Islet precursor cell (in vitro differentiated cells): ENCODE results near the gene STAB2.
A peak's percentile ranks its signal among the peaks of the same experiment; 100 is the strongest.

Experiments used
- DNase-seq: peaks from one replicate; pipeline ENCODE4 v3.0.0-alpha.2; 2018

Gene STAB2

DNA sequence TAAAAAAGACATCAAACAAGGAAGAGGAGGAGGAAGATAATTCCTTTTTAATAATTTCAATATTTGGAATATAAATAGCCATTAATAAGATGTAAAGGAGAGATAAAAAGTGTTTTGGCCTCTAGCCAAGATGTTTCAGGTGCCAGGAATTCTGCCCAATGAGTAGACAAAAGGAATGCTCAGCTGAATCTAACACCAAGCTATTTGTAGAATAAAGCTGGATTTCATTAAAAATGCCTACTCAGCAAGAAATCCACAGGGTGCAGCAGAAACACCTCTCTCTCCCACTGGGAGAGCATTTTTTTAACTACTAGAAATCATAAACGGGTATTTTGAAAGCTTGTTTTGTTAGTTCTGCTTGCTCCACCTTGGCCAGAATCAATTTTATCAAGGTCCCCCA lies 4.1 kb upstream of the STAB2 start:
- no peak for DNase-seq

DNA sequence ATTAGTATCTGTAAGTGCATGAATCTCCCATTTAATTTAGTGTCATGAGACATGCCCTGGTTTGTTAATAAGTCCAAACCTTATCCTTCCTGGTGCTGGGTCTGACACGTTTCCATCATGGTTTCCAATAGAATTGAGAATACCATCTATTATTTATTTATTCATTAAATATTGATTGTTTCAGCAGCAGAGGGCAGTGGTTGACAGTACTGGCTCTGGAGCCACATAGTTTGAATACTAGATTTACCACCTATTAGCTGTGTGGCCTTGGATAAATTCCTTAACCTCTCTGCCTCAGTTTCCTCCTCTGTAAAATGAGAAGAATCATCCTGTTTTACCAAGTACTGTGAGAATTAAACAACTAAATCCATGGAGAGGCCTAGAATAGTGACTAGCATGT lies 941 bp upstream of the STAB2 start:
- no peak for DNase-seq

DNA sequence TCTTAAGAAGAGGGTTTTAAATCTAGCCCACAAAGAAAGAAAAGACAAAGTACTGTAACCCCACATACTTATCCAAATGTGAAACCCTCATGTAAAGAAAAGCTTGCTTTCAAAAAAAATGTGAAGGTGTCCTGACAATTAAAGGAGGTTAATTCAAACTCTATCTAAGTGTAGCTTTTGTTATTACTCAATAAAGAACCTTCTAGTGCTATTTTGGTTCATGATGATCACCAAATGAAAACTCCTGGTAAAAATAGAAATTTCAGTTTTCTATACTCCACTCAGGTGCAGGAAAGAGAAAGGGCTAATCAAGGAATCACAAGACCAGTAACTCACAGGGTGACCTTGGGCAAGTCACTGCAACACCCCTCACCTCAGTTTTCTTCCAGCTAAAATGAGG lies 1.6 kb downstream of the STAB2 start:
- no peak for DNase-seq

DNA sequence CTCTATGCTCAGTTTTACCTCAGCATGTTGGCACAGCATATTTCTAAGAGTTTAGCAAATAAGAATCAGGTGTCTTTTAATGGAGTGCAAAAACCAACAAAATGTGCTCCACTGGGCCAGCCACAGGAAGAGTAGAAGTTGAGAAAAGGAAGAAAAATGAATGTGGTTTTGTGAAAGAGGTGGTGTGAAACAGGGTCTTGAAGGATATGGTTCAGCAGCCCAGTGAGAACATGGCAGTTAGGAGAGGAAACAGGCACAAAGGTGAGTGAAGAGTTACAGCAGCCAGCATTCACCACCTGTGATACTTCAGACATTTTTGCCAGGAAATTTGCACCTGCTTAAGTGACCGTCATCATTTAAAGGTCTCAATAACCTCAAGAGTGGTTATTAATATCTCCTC lies 2.4 kb downstream of the STAB2 start:
- no peak for DNase-seq

DNA sequence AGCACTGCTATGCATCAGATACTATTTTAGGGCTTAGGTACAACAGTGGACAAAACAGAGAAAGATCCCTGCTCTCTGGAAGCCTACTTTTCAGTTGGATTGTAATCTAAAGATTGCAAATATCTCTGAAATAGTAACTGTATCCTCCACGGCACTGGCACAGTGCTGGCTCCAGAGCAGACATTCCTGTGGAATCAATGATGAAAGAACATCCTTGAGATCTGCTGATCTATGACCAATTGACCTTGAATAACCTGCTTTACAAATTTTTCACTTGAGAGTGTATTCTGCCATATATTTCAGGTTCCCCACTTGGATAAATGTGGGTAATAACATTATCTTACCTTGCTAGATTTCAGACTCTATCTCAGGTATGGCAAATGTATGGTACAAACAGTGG lies 3.2 kb downstream of the STAB2 start:
- no peak for DNase-seq

DNA sequence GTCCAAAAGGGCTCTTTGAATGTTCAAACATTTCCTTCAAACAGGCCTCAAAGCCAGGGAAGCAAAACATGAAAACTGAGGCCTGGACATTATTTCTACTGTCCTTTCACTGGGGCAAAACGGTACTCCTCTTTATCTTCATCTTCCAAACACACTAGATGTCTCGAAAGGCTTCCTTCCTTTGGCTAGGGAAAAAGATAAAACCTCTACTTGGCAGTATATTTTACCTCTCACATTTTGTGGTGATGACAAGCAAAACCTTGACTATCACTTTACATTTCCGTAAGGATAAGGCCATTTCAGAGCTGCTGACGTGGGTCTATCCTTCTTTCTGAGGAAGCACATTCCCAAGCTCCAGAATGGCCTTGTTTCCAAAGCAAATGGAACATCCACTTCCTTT lies 9.9 kb downstream of the STAB2 start:
- no peak for DNase-seq

DNA sequence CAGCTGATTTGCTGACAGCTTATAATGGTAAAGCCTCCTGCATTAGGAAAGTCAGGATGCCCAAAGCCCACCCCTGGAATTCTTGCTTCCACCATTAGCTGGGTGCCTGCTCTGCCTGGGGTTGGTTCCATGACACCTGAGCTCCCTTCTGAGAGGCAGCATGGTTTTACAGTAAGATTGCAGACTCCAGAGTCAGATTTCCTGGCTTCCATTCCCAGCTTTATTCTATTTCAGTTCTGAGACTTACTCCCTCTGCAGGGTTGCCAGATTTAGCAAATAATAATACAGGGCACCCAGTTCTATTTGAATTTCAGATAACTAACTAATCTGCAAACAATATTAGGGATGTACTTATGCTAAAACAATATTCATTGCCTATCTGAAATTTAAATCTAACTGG lies 12.2 kb downstream of the STAB2 start:
- no peak for DNase-seq

DNA sequence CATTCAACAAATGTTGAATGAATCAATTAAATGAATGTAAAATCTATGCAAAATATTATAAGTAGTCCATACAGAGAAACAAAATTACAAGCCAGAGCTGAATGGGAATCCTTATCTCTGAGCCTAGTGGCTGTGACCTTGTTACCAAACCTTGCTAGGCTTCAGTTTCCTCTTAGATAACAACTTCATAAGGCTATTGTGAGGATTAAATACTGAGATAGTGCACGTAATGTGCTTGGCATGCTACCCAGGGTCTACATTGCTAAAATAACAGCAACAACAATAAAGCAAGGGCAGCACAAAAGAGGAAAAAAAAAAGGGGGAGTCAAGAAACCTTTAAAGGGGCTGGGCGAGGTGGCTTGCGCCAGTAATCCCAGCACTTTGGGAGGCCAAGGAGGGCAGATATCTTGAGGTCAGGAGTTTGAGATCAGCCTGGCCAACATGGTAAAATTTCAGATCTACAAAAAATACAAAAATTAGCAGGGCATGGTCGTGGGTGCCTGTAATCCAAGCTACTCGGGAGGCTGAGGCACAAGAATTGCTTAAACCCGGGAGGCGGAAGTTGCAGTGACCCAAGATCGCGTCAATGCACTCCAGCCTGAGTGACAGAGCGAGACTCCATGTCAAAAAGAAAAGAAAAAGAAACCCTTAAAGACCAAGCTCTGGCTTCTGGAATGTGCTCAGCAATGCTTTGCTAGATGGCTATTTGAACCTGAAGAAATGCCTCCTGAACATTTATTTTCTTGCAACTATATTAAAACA lies 14.1 kb downstream of the STAB2 start:
- DNase-seq: no peak

DNA sequence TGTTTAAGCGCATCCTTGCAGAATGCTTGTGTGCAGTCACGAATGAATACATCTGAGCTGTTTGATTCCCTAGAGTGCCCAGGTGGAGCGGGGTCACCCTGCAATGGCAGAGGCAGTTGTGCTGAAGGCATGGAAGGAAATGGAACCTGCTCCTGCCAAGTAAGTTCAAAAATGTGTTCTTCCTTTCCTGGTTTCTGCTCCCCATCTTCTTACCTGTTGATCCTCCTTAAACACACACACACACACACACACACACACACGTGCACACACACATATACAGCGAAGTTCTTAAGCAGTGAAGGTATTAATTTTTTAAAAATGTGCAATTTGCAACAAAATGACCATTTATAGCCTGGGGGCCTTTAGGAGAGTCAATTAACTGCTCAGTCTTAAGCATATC lies 33.3 kb downstream of the STAB2 start:
- peak; percentile 51 for DNase-seq

DNA sequence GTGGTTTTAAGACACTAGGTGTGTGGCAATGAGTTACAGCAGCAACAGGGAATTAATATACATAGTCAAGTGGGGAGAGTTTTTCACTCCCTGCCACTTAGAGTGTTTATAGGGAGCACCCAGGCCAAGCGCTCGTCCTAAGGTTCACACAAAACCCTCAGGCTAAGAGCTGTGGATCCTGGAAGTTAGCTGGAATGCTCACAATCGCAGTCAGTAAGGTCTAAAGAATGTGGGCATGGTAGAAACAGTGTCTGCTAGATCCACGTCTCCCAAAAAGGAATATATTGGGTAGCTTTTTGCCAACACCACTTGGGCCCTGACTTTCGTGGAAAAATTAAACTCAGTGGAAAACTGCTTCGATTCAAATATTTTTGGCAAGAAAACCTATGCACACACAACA lies 36.6 kb downstream of the STAB2 start:
- DNase-seq: peak; percentile 81

DNA sequence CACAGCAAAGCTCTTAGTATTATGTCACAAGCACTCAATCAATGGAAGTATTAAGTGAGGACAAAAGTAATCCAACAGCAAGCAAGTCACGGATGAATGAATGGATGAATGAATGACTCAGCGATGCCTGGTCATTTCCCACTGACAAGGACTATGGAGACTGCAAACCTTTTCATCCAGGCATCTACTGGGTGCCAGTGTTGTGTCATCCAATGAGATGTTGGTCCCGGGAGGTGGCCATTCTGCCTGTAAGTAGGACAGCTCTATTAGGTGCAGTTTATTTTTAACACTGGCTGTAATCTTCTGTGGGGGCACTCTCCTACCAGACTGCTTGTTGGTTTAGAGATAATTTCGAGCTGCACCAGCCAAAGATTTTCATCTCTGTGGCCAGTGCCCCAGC lies 39.4 kb downstream of the STAB2 start:
- peak; percentile 74 for DNase-seq

DNA sequence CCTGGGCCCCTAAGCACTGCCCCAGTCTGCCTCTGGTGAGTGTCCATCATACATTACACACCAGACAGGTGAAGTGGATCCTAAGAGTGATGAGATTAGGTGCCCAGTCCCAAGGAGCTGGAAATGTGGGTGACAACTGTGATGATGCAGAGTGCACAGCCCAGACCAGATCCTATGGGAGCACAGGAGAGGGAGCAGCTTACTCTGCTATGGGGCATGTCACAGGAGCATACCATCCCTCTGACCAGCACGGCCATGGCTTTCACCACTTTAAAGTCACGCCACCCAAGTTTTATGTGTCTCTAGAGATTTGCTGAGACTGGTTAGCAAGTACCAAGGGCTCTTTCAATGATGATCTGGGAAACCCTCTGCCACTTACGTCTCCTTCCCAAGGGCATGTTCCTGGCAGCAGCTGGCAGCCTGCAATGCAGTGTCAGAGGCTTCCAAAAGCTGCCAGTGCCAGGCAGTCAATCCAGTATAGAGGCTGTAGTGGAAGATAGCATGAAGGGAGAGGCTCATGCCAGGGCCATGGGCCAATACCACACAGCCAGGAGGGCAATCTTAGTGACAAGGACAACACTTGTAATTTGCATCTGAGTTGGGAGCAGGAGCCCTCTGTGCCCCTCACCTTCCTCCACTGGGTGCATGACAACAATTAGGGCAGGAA lies 40.2 kb downstream of the STAB2 start:
- peak; percentile 43 for DNase-seq

DNA sequence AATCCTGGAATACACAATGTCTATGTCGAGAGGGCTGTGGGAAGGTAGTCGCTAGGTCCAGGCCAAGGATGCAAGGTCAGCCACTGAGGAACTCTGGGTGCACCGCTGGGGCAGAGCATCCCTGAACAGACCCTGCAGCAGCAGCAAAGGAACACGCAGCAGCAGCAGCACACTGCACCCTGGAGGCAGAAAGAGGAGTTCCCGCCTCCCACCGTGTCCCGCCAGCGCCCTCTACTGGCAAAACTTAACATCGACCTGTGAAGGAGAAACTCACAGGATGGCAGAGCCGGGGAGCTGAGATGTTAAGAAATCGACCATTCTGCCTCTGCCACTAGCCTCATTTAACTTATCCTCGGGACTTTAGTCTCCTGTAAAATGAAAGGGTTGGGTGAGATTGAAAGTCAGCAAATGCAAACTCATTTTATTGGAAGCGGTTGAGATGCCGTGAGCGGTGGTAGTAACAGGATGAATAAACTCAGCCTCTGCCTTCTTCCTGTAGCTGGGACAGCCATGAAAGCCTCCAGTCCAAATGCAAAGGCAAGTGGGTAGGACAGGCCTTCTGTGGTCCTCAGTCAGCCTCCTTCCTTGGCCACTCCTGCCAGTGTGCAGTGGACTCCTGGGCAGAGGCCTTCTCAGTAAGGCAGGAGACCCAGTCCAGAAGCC lies 45.6 kb downstream of the STAB2 start:
- DNase-seq: peak; percentile 95

DNA sequence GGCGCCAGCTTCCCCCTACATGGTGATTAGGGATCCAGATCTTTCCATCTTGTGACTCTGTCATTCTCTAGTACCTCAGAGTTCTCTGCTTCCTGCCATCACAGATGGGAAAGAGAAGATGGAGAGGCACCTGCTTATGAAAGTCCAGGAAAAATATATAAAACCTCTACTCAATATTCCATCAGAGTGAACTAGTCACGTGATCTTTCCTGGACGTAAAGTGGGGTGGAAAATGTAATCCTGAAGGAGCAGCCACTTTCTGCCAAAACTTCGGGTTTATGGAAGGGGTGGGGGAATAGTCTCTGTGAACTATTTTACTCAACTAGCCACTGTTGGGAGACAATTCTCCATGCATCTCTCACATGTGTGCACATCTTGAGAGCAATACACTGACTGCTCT lies 47.7 kb downstream of the STAB2 start:
- peak; percentile 14 for DNase-seq

DNA sequence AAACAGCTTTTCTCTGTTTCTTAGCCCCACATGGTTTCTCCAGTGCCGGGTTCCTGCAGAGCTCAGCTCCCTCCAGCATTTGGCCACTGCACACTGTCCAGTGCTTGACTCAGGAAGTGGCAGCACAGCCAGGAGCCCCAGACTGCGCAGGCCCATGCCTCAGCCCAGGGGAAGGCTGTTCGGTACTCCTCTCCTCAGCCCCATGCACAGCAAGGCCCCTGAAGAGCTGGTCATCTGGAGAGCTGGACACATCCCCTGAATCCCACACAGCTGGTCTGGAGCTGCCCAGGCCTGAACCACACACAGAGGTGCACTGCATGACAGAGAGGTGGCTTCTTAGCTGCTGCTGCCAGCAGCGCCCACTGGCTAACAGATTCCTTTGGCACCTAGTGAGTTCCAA lies 48.3 kb downstream of the STAB2 start:
- no peak for DNase-seq

DNA sequence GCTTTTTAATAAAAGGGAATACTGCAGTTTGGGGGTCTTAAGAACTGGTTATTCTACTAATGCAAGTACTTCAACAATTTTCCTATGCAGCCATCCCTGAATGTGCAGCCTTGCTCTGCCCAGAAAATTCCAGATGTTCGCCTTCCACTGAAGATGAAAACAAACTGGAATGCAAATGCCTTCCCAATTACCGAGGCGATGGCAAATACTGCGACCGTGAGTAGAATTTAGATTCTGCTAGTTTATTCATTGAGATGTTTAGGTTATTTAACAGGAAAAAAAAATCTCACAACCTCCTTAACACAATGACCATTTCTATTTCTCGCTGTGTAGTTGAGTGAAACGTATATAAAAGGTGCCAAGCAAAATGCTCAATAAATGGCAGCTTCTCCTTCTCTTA lies 49.9 kb downstream of the STAB2 start:
- no peak for DNase-seq

DNA sequence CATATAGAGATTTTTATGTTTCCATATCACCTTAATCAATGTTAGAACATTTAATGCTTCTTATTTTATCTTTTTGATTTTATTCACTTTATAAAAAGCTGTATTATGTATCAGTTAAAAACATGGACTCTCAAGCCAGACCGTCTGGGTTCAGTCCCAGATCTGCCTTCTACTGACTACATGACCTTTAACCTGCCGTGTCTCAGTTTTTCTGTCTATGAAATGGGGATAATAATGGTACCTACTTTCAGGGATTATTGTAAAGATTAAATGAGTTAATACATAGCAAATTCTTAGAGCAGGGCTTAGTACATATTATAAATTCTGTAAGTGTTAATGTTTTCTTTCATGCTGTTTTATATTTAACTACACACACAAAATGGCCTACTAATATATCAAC lies 50.4 kb downstream of the STAB2 start:
- DNase-seq: no peak

DNA sequence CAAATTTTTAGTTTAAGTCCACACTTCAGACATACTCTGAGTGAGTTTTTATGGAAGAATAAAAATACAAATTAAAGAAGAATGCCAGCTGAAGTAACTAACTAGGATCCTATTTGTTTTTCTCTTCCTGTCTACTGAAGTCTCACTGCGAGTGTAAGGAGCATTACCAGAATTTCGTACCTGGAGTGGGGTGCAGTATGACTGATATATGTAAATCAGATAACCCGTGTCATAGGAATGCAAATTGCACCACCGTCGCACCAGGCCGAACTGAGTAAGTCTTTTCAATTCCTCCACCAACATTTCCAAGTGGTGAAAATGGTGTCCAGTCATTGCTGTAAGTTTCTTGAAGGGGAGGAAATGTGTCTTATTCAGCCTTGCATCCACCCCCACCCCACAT lies 52.9 kb downstream of the STAB2 start:
- no peak for DNase-seq

DNA sequence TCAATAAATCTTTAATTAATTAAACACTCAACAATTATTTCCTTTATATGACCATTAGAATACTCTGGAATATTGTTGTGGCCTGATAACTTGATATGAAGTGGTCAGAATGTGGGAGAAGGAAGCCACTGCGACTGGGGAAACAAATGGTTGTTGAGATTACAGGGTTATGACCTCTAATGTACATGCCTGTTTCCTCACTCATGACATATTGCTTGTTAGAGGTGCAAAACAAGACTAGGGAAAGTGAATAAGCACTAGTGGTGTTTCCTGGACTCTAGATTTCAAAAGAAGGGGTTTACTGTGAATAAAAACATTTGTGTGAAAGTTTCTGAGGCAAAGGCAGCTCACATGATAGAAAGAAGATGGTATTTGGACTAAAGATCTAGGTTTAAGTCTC lies 53.3 kb downstream of the STAB2 start:
- no peak for DNase-seq

DNA sequence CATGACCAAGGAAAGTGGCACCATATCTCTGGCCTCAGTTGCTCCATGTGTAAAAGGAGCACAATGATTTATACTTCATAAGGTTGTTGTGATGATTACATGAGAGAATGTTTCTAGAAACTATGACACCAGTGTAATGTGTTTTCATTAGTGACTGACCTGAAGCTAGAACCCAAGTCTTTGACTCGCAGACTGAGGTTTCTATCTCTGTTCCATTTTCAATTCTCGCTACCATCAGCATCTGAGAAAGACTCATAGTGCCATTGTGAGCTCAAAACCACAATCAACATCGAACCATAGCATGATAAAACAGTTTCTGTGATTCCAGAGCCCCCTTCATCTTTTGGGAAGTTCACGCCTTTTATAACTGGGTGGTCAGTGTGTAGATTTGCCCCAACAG lies 53.8 kb downstream of the STAB2 start:
- DNase-seq: no peak

DNA sequence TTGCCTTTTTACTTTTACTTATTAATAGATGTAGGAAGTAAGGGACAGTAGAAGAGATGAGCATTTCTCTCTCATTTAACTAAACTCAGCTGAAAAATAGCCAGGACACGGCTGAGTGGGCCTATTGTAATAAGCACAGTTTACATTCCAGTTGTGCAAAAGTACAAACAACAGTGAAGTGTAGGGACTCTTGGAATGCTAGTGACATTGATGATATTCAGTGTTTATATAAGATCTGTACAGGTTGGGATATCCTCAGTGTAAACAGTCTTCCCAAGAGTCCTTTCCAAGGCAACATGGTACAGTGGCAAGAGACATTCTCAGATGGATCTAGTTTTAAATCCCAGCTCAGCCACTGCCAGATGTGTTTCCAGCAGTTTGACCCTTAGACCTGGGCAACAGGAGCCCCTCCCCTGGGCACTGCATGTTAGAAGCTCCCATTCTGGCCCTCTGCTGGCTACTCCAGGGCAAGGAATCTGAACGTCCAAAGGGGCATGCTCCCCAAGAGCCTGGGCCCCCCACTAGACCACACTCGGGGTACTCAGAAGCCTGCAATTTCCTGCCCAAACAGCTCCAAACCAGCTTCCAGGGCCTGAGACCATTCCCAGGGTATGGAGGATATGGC lies 55.3 kb downstream of the STAB2 start:
- no peak for DNase-seq

DNA sequence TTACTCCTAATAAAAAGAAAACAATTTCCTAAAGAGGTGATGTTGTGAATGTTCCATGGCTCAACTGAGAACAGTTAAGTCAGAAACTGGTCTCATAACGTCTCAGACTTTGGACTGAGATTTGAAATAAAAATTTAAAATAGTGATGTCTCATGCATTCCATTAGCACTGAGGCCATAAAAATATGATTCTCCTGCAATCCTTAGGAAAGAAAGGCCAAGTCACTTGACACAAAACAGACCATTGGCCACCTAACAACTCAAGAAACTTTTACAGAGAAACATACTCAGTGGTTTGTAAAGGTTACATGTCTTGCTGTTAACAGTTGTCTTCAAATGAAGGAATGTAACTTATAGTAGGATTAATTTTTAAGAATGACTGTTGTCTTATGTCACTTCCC lies 58.1 kb downstream of the STAB2 start:
- DNase-seq: no peak

DNA sequence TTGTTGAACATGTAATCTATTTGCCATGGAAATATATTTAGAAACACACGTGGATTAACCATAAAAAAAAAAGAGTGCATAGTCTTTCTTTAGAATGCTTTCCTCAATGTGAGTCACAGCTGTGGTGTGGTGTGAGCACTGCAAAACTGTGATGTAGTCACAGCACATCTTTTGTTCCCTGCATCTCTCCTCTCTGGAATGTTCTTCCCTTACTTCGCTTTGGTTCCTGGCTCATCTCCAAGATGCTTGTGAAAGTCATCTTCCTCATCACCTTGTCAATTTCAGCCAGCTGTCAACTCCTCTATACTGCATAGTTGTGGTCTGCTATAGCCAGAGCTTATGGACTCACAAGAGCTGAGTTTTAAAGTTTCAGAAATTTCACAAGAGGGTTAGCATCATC lies 60.2 kb downstream of the STAB2 start:
- peak; percentile 66 for DNase-seq

DNA sequence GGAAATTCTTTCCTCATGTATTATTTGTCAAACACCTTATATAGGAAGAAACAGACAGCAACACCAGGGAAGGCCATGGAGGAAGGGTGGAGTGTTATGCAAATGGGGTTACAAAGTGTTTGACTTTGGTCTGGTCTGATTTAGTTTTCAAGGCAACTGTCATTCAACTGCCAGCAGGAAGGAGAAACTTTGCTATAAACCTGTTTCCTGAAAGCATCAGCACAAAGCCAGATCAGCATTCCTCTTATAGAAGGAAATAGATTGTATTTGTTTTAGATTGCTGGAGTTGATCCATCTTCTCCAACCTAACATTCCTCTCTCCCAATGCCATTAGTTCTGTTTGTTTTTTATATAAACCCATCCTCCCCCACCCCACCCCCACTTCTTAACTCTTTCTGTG lies 65.7 kb downstream of the STAB2 start:
- DNase-seq: no peak
